ENCODE data around the gene PTPRD.

Gene PTPRD

DNA sequence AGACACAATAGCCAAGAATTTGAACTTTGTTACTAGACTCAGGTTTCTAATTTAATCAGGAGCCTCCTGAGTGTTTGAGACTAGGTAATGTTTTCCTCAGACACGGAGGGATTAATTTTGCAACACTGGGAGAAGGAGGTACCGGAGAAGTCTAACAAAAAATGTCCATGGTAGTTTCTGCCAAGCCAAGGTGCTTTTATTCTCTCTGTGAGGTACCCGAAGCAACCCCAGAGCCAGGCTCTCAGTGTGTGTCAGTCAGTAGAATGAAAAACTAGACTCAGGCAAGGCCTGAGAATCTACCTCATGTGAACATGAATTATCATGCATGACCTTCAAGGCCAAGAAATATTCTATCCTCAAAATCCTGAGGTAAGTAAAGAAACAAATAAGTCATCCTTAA lies 1832.4 kb downstream of the PTPRD start:
- H3K4me3 ChIP-seq (ENCODE audit: low read depth, low read length) = no peak overlapping the region
- DNase-seq (ENCODE audit: low read depth) = no peak
- TF ChIP-seq, protein P1, sequence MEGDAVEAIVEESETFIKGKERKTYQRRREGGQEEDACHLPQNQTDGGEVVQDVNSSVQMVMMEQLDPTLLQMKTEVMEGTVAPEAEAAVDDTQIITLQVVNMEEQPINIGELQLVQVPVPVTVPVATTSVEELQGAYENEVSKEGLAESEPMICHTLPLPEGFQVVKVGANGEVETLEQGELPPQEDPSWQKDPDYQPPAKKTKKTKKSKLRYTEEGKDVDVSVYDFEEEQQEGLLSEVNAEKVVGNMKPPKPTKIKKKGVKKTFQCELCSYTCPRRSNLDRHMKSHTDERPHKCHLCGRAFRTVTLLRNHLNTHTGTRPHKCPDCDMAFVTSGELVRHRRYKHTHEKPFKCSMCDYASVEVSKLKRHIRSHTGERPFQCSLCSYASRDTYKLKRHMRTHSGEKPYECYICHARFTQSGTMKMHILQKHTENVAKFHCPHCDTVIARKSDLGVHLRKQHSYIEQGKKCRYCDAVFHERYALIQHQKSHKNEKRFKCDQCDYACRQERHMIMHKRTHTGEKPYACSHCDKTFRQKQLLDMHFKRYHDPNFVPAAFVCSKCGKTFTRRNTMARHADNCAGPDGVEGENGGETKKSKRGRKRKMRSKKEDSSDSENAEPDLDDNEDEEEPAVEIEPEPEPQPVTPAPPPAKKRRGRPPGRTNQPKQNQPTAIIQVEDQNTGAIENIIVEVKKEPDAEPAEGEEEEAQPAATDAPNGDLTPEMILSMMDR (IDR thresholded peaks at IDR 0.05; ENCODE audit: insufficient read depth, low read depth, low read length, missing control alignments) = no peak

DNA sequence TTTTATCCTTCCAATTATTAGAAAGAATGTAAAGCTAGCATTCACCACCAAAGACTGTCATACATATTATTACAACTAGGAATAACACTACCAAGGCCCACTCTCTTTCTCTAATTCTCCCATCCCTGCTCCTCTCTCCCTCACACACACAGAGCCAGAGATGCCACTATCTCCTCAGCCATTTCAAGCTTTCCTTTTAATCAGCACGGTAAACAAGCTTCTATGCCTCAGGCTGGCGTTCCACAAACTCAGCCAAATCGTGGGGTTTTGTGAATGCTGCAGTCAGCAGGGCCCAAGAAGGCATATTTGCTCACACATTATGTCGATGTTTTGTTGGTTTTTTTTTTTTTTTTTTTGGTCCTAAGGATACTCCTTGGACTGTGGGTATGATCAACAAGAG lies 1833.3 kb downstream of the PTPRD start:
- no peak for DNase-seq (ENCODE audit: low read depth)
- H3K4me3 ChIP-seq (ENCODE audit: low read depth, low read length) = no peak overlapping the region
- TF ChIP-seq, protein P1 (IDR thresholded peaks at IDR 0.05; ENCODE audit: insufficient read depth, low read depth, low read length, missing control alignments) = no peak

DNA sequence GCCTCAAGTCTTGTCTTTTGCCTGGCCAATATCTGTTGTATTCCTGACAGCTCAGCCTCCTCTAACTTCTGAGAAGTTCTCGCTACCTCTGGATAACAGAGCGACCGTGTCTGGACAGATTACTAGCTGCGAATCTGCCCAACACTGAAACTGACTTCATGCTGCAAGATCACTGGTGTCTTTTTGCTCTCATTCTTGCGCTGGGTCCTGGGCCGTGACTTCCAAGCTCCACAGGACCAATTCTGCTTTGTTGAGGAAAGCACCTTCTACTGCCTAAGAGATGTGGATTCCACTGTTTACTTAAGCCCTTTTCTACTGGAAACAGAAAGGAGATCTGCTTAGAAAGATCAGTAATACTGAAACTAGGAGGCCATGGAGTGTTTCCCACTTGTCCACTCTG lies 1834.4 kb downstream of the PTPRD start:
- no peak overlapping the region for H3K4me3 ChIP-seq (ENCODE audit: low read depth, low read length)
- no peak for DNase-seq (ENCODE audit: low read depth)
- TF ChIP-seq, protein P1 (IDR thresholded peaks at IDR 0.05; ENCODE audit: insufficient read depth, low read depth, low read length, missing control alignments) = no peak

DNA sequence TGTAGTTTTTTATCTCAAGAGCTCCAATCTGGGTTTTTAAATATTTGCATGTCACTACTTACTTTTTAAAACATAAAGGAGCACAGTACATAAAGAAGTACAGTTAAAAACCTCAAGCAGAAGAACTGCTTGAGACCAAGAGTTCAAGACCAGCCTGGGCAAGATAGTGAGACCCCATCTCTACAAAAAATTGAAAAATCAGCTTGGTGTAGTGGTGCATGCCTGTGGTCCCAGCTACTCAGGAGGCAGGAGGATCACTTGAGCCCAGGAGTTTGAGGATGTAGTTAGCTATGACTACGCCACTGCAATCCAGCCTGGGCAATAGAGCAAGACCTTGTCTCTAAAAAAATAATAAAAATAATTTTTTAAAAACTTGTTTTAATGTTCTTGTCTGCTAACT lies 1840.5 kb downstream of the PTPRD start:
- TF ChIP-seq, protein P1 (IDR thresholded peaks at IDR 0.05; ENCODE audit: insufficient read depth, low read depth, low read length, missing control alignments) = no peak
- H3K4me3 ChIP-seq (ENCODE audit: low read depth, low read length) = no peak overlapping the region
- DNase-seq (ENCODE audit: low read depth) = no peak

DNA sequence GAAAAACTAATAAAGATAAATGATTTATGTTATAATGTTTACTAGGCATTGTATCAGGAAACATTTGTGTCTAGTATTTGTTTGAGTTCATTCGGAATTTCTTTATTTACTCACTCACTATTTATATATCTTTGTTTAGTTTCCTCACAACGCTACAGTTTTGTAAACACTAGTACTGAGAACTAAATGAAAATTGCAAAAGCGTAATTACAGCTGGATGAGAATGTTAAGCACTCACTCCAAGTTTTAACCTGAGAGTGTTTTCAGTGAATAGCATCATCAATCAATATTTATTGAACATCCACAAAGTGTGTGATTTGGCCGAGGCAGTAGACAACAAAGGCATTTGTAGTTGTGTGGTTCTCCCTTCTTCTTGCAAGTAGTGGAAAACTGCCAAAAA lies 1843.6 kb downstream of the PTPRD start:
- no peak for DNase-seq (ENCODE audit: low read depth)
- H3K4me3 ChIP-seq (ENCODE audit: low read depth, low read length) = no peak overlapping the region
- TF ChIP-seq, protein P1 (IDR thresholded peaks at IDR 0.05; ENCODE audit: insufficient read depth, low read depth, low read length, missing control alignments) = no peak

DNA sequence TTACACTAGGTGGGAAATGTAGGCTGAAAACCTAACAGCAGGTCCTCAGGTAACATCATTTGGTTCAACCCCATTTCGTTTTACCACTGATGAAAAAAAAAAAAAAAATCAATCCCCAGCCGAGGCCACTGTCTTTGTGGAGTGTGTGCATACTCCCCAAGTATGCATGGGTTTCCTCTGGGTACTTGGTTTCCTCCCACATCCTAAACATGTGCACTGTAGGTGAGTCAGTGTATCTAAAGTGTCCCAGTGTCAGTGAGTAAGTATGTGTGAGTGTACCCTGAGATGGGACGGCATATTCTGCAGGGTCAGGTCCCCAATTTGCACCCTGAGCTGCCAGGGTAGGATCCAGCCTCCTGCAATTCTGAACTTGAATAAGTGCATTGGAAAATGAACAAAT lies 1846.7 kb downstream of the PTPRD start:
- H3K4me3 ChIP-seq (ENCODE audit: low read depth, low read length) = no peak overlapping the region
- no peak for DNase-seq (ENCODE audit: low read depth)
- TF ChIP-seq, protein P1 (IDR thresholded peaks at IDR 0.05; ENCODE audit: insufficient read depth, low read depth, low read length, missing control alignments) = no peak

DNA sequence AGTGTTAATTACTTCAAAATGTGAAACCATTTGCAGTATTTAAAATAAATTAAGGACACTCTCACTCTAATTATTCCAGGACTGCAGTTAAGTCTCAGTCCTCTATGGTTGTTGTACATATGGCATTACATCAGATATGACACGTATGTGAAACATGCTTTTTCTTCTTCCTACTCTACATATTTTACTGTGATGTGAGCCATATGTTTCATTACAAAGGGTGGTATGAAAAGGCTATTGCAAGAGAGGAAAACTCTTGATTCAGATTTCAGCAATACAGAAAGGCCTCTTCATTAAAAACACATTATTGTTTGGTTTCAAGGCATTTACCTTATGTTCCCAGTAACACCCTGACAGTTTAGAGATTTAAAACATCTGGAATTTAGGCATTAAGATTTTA lies 1848.8 kb downstream of the PTPRD start:
- no peak overlapping the region for H3K4me3 ChIP-seq (ENCODE audit: low read depth, low read length)
- TF ChIP-seq, protein P1 (IDR thresholded peaks at IDR 0.05; ENCODE audit: insufficient read depth, low read depth, low read length, missing control alignments) = no peak
- no peak for DNase-seq (ENCODE audit: low read depth)
